Neural progenitor cell (in vitro differentiated cells): ENCODE results near the gene PTPRCAP. TPM values are rescaled to one million over a fixed set of nuclear protein-coding genes. Genes with fewer than 3 reads are reported as not detected.

ENCODE experiments used
- DNase-seq: peaks from one replicate; pipeline ENCODE4 v3.0.0-alpha.2; 2016; ENCODE audit warnings: low spot score
- H2AFZ ChIP-seq: fragments of 200-600 bp; sonication (generic); replicated peaks from 2 replicates; pipeline ENCODE4 v1.6.1; 2016; ENCODE audit warnings: antibody characterized with exemption
- H3F3A ChIP-seq: fragments of 200-600 bp; sonication (generic); 2 replicates; pipeline ENCODE4 v1.6.1; 2016; ENCODE audit warnings: antibody characterized with exemption, low read depth
- H3K27ac ChIP-seq: fragments of 200-600 bp; sonication (generic); 2 replicates; pipeline ENCODE4 v1.5.1; 2016; ENCODE audit warnings: mild to moderate bottlenecking
- H3K27me3 ChIP-seq: fragments of 200-600 bp; sonication (generic); 2 replicates; pipeline ENCODE4 v1.6.1; 2016; ENCODE audit warnings: mild to moderate bottlenecking, moderate library complexity
- H3K36me3 ChIP-seq: fragments of 200-600 bp; sonication (generic); 2 replicates; pipeline ENCODE4 v1.5.1; 2016
- H3K4me1 ChIP-seq: fragments of 200-600 bp; sonication (generic); 2 replicates; pipeline ENCODE4 v1.6.1; 2016; ENCODE audit warnings: mixed run types
- H3K4me2 ChIP-seq: fragments of 200-600 bp; sonication (generic); 2 replicates; pipeline ENCODE4 v1.6.1; 2016
- H3K4me3 ChIP-seq: fragments of 200-600 bp; sonication (generic); 2 replicates; pipeline ENCODE4 v1.5.1; 2016
- H3K79me2 ChIP-seq: fragments of 200-600 bp; sonication (generic); 2 replicates; pipeline ENCODE4 v1.6.1; 2016; ENCODE audit warnings: low read depth
- H3K9ac ChIP-seq: fragments of 200-600 bp; sonication (generic); 2 replicates; pipeline ENCODE4 v1.6.1; 2016
- H3K9me3 ChIP-seq: fragments of 200-600 bp; sonication (generic); 2 replicates; pipeline ENCODE4 v1.5.1; 2016; ENCODE audit warnings: low read depth
- H4K20me1 ChIP-seq: fragments of 200-600 bp; sonication (generic); 2 replicates; pipeline ENCODE4 v1.6.1; 2016; ENCODE audit warnings: low read depth
- H3K27ac Mint-ChIP-seq: 3 replicates; pipeline ENCODE4 v1.8.0; 2021; ENCODE audit warnings: mixed read lengths
- H3K27me3 Mint-ChIP-seq: 2 replicates; pipeline ENCODE4 v1.8.0; 2022; ENCODE audit warnings: low read depth, mild to moderate bottlenecking, inconsistent platforms, moderate library complexity, mixed read lengths; ENCODE audit not compliant: insufficient read depth
- H3K36me3 Mint-ChIP-seq: 3 replicates; pipeline ENCODE4 v1.8.0; 2021; ENCODE audit warnings: mixed read lengths
- H3K4me1 Mint-ChIP-seq: 3 replicates; pipeline ENCODE4 v1.8.0; 2021; ENCODE audit warnings: mixed read lengths
- H3K4me3 Mint-ChIP-seq: 3 replicates; pipeline ENCODE4 v1.8.0; 2021; ENCODE audit warnings: mild to moderate bottlenecking, moderate library complexity, mixed read lengths
- H3K9me3 Mint-ChIP-seq: 3 replicates; pipeline ENCODE4 v1.8.0; 2020; ENCODE audit warnings: mixed read lengths
- EZH2 ChIP-seq: fragments of 200-600 bp; sonication (generic); IDR thresholded peaks from 2 replicates; pipeline ENCODE4 v1.6.1; 2017; ENCODE audit warnings: antibody characterized with exemption, mild to moderate bottlenecking, moderate library complexity
- EZH2phosphoT487 ChIP-seq: fragments of 200-600 bp; sonication (generic); IDR thresholded peaks from 2 replicates; pipeline ENCODE4 v1.6.1; 2017; ENCODE audit warnings: antibody characterized with exemption
- total RNA-seq: library from RNA; depleted of rRNA; stranded (reverse); fragments of >200 nt; gene quantifications from 2 replicates; pipeline ENCODE4 v1.2.3, GENCODE V29; 2015; ENCODE audit warnings: low replicate concordance
- TF ChIP-seq, protein P1 (sequence below): fragments of 200-600 bp; sonication (generic); IDR thresholded peaks from 2 replicates; pipeline ENCODE4 v1.5.1; 2017; ENCODE audit warnings: antibody characterized with exemption, mild to moderate bottlenecking

The PTPRCAP gene
- total RNA-seq, 1 donor from 2014 or later: not detected

DNA sequence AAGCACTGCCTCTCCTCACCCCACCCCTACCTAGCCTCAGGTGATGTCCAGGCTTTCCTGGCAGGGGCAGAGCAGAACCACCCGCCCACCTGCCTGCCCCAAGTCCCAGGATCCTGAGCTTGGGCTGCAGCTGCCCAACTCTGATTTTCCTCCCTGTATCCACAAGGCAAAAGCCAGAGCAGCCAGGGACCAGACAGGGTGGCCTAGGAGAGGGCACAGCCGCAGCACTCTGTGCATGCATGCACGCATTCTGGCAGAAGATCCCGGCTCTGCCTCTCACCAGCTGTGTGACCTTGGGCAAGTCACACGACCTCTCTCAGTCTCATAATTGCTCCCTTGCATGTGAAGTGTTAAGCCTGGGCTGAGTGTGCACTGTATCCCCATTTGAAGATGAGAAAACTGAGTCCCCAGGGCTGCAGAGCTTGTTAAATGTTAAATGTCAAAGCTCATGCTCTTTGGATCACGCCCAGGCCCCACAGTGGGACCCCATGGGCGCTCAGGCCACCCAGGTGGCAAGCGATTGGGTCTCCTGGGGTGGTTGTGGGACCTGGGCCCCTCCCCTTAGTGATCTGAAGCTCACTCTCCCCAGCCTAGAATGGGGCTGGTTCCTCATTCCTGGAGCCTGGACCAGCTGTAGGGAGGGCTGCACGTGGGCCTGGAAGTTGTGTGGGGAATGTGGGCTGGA lies 24.8 kb downstream of the PTPRCAP start:
- Histone ChIP-seq H3K79me2 (no peaks in the 10 kb centered on the region), H3K9me3 (no peaks in the 10 kb centered on the region), H3F3A (peaks cover 22% of the 10 kb centered on the region), H3K4me2 (no peak overlapping the region), H3K9ac (no peak overlapping the region), H3K4me3 (no peak overlapping the region), H4K20me1 (no peaks in the 10 kb centered on the region), H3K4me1 (peaks cover 22% of the 10 kb centered on the region), H3K27ac (no peak overlapping the region), H3K36me3 (no peaks in the 10 kb centered on the region), H3K27me3 (peaks cover 28% of the 10 kb centered on the region), H2AFZ (no peak overlapping the region)
- Mint-ChIP-seq H3K27ac (no peak overlapping the region), H3K4me3 (peak overlapping the region; percentile 33), H3K9me3 (no peaks in the 10 kb centered on the region), H3K27me3 (peaks cover 26% of the 10 kb centered on the region), H3K4me1 (peaks cover 23% of the 10 kb centered on the region), H3K36me3 (no peaks in the 10 kb centered on the region)
- DNase-seq: no peak
- TF ChIP-seq EZH2: no peak
- TF ChIP-seq, protein P1, sequence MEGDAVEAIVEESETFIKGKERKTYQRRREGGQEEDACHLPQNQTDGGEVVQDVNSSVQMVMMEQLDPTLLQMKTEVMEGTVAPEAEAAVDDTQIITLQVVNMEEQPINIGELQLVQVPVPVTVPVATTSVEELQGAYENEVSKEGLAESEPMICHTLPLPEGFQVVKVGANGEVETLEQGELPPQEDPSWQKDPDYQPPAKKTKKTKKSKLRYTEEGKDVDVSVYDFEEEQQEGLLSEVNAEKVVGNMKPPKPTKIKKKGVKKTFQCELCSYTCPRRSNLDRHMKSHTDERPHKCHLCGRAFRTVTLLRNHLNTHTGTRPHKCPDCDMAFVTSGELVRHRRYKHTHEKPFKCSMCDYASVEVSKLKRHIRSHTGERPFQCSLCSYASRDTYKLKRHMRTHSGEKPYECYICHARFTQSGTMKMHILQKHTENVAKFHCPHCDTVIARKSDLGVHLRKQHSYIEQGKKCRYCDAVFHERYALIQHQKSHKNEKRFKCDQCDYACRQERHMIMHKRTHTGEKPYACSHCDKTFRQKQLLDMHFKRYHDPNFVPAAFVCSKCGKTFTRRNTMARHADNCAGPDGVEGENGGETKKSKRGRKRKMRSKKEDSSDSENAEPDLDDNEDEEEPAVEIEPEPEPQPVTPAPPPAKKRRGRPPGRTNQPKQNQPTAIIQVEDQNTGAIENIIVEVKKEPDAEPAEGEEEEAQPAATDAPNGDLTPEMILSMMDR: no peak

DNA sequence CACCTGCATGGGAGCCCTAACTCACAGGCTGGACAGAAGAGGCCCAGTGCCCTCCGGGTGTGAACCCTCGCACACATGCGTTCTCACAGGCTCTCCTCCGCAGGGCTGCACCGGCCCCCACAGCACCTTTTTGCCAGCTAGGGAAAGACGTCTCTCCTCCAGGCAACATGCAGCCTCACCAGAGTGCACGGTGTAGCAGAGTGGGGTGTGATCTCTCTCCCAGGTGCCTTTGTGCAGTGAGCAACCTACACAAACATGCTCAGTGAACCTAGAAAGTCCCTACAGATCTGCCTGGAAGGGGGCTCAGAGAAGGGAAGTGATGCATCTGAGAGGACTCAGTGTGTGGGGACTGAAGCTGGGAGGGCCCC lies 25.7 kb downstream of the PTPRCAP start:
- peaks cover 29% of the 10 kb centered on the region for H3K4me1 Mint-ChIP-seq
- no peak for DNase-seq

DNA sequence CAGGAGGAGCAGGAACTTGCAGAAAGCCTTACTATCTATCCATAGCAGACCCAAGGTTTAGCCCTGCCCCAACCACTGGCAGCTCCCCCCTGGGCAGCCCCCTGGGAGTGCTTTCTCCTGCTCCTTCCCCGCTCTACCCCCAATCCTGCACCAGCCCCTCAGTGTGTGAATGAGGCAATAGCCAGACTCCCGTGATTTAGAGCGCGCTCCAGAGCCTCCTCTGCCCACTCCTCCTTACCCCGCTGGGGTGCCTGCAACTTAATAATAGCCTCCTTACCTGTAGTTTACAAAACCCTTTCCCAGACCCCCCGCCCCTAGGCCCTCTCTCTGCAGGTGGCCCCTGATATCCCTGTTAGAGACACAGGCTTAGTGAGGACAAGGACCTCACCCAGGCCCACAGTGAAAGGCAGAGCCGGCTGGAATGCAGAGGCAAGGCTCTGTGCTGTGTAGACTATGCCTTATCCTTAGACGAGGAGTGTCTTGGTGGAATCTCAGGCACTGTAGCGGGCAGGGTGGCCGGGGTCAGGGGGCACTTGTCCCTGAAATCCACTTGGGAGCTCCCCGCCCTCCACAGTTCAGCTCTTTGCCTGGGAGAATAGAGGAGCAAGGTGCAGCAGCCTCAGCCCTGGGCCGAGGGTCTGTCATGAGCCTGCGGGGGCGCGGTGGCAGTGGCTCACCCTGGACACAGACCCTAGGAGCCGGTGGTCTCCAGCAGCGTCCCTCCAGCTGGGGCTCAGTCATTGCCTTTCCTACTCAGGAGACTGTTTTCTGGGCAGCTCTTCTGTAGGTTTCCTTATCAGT lies 26.3 kb downstream of the PTPRCAP start:
- Histone ChIP-seq H3K4me1 (peaks cover 22% of the 10 kb centered on the region), H3K9me3 (no peaks in the 10 kb centered on the region), H3K4me2 (peak overlapping the region; percentile 42), H3K27me3 (peaks cover 25% of the 10 kb centered on the region), H3K36me3 (no peaks in the 10 kb centered on the region), H3K79me2 (no peaks in the 10 kb centered on the region), H3K4me3 (no peak overlapping the region), H3K27ac (no peak overlapping the region), H2AFZ (no peak overlapping the region), H3K9ac (no peak overlapping the region), H4K20me1 (no peaks in the 10 kb centered on the region), H3F3A (peaks cover 19% of the 10 kb centered on the region)
- Mint-ChIP-seq H3K4me1 (peaks cover 23% of the 10 kb centered on the region), H3K4me3 (peak overlapping the region; percentile 50), H3K27ac (peak overlapping the region; percentile 14), H3K27me3 (peaks cover 18% of the 10 kb centered on the region), H3K9me3 (no peaks in the 10 kb centered on the region), H3K36me3 (no peaks in the 10 kb centered on the region)
- TF ChIP-seq EZH2phosphoT487: no peak
- TF ChIP-seq, protein P1: no peak
- TF ChIP-seq EZH2: no peak
- peak; percentile 54 for DNase-seq

More for the DNA sequence above, 25.7 kb downstream of the PTPRCAP start:
- peaks cover 23% of the 10 kb centered on the region for H3K27me3 Mint-ChIP-seq
- Histone ChIP-seq H3K4me1 (peaks cover 22% of the 10 kb centered on the region), H3K9ac (no peak overlapping the region), H4K20me1 (no peaks in the 10 kb centered on the region), H3K4me3 (no peak overlapping the region), H2AFZ (no peak overlapping the region), H3K4me2 (peak overlapping the region; percentile 42), H3K79me2 (no peaks in the 10 kb centered on the region), H3K36me3 (no peaks in the 10 kb centered on the region), H3K9me3 (no peaks in the 10 kb centered on the region), H3K27ac (no peak overlapping the region), H3K27me3 (peaks cover 28% of the 10 kb centered on the region), H3F3A (peaks cover 22% of the 10 kb centered on the region)
- H3K36me3 Mint-ChIP-seq: no peaks in the 10 kb centered on the region
- H3K9me3 Mint-ChIP-seq: no peaks in the 10 kb centered on the region
- H3K4me3 Mint-ChIP-seq: peak overlapping the region; percentile 13
- no peak overlapping the region for H3K27ac Mint-ChIP-seq
- TF ChIP-seq EZH2: no peak
- TF ChIP-seq, protein P1: no peak
- no peak for TF ChIP-seq EZH2phosphoT487
